Natural killer cell (primary cell): ENCODE data around the gene GALNT17. TPM values are rescaled to one million over a fixed set of nuclear protein-coding genes. Genes with fewer than 3 reads are reported as not detected.
"Not testable (repeated sequence)": the region's sequence is repeated elsewhere in the genome, so short reads cannot be mapped to it uniquely, and the experiment has no call there.

Source experiments
- ATAC-seq, 3 donors: fragments of 150-1000 bp in 2 of 3; fragments of 200-7000 bp in 1 of 3; cut with Tn5 transposase; 1 replicate in 1 of 3; 2 replicates in 2 of 3; pipeline ENCODE4 v1.10.0; 2021; ENCODE audit warnings: mild to moderate bottlenecking in 2 of 3, moderate library complexity in 2 of 3
- DNase-seq, 2 donors: peaks; one replicate each; pipeline versions ENCODE4 v3.0.0 to v3.0.0-alpha.2; 2013 to 2021; ENCODE audit warnings: mixed read lengths in 1 of 2
- H3K27ac ChIP-seq: one replicate; pipeline ENCODE4 v1.5.1; 2013; ENCODE audit warnings: mild to moderate bottlenecking, low read length
- H3K27me3 ChIP-seq: one replicate; pipeline ENCODE4 v1.6.1; 2013; ENCODE audit warnings: low read length; ENCODE audit not compliant: control insufficient read depth, insufficient read depth
- H3K36me3 ChIP-seq: one replicate; pipeline ENCODE4 v1.6.1; 2013; ENCODE audit warnings: low read length; ENCODE audit not compliant: control insufficient read depth, insufficient read depth
- H3K4me1 ChIP-seq: one replicate; pipeline ENCODE4 v1.6.1; 2013; ENCODE audit warnings: low read length; ENCODE audit not compliant: control insufficient read depth, insufficient read depth
- H3K4me3 ChIP-seq: one replicate; pipeline ENCODE4 v1.5.1; 2013; ENCODE audit warnings: low read length
- H3K9me3 ChIP-seq: one replicate; pipeline ENCODE4 v1.6.1; 2013; ENCODE audit warnings: low read length; ENCODE audit not compliant: control insufficient read depth, insufficient read depth
- H3K27ac Mint-ChIP-seq, 2 donors: one replicate each; pipeline ENCODE4 v1.8.0; 2022; ENCODE audit warnings: mild to moderate bottlenecking in 2 of 2, mixed read lengths in 2 of 2, moderate library complexity in 1 of 2
- H3K27me3 Mint-ChIP-seq, 2 donors: one replicate each; pipeline ENCODE4 v1.8.0; 2022; ENCODE audit warnings: low read depth in 2 of 2, mixed read lengths in 2 of 2
- H3K36me3 Mint-ChIP-seq: one replicate; pipeline ENCODE4 v1.8.0; 2022; ENCODE audit warnings: mixed read lengths
- H3K4me1 Mint-ChIP-seq, 2 donors: one replicate each; pipeline ENCODE4 v1.8.0; 2022; ENCODE audit warnings: mixed read lengths in 2 of 2
- H3K4me3 Mint-ChIP-seq: one replicate; pipeline ENCODE4 v1.8.0; 2022; ENCODE audit warnings: mild to moderate bottlenecking, moderate library complexity, mixed read lengths
- H3K9me3 Mint-ChIP-seq, 2 donors: one replicate each; pipeline ENCODE4 v1.8.0; 2022; ENCODE audit warnings: mixed read lengths in 2 of 2
- CTCF ChIP-seq: fragments of 200-600 bp; IDR thresholded peaks from one replicate; pipeline ENCODE4 v1.8.0; 2022; ENCODE audit warnings: antibody characterized with exemption
- WGBS: methylation state at CpG from one replicate; pipeline ENCODE4 v1.1.7; 2013; ENCODE audit warnings: missing lambda C conversion rate; ENCODE audit not compliant: insufficient coverage; 5-methylcytosine and 5-hydroxymethylcytosine counted together
- intact Hi-C: fragments of 100-400 bp; cut with micrococcal nuclease; formaldehyde crosslinking; loops from one replicate; pipeline ENCODE4 v1.14.2; 2022
- total RNA-seq, 4 donors: library from RNA; stranded (reverse); fragments of 120-200 nt in 1 of 4; gene quantifications; one replicate each; pipeline versions ENCODE4 v1.2.3 to v1.2.4, GENCODE V29; 2013 to 2022

GALNT17 gene
- total RNA-seq, 3 donors from 2014 or later (not counting 1 experiment from before 2014, with no cell fraction given), result not detected

- no peaks in the 10 kb centered on the region for H3K27me3 Mint-ChIP-seq
- H3K4me1 Mint-ChIP-seq, result no peaks in the 10 kb centered on the region
- no peak overlapping the region for H3K4me3 ChIP-seq
- no peak overlapping the region for H3K27ac ChIP-seq
- WGBS, result 93% methylated on average over 6 of the region's 6 CpGs
- H3K36me3 Mint-ChIP-seq, result no peaks in the 10 kb centered on the region
- DNase-seq (no peak), ATAC-seq (no peak)
- H3K36me3 ChIP-seq, result no peaks in the 10 kb centered on the region
- no peaks in the 10 kb centered on the region for H3K9me3 ChIP-seq
- TF ChIP-seq CTCF, result no peak
- peaks cover 10 to 20% of the 10 kb centered on the region in 2 donors for H3K9me3 Mint-ChIP-seq
- no peak overlapping the region for H3K4me3 Mint-ChIP-seq
- H3K27me3 ChIP-seq, result no peaks in the 10 kb centered on the region
- no peaks in the 10 kb centered on the region for H3K4me1 ChIP-seq
- intact Hi-C loops, result no loop called here
- H3K27ac Mint-ChIP-seq, result no peak overlapping the region
Measured at GRCh38 chr7:71198391-71198790, 66.4 kb downstream of the GALNT17 start.

DNA sequence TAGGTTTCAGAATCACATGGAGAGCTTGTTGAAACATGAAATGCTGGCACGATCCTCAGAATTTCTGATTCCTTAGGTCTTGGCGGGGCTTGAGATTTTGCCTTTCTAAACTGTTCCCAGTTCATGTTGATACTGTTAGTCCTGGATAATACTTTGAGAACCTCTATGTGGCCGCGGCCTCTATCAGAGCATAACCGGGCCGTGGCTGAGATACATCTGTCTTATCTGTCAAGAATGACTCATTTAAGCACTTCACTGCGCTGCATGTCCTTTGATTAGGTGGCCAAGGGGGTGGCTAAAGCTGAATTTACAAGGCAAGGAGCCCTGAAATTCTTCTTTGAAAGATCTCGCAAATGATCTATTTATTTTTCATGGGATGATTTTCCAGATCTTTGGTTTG lies 66.9 kb downstream of the GALNT17 start:
- Histone ChIP-seq H3K36me3 (no peaks in the 10 kb centered on the region), H3K27ac (no peak overlapping the region), H3K4me1 (no peaks in the 10 kb centered on the region), H3K9me3 (no peaks in the 10 kb centered on the region), H3K27me3 (no peaks in the 10 kb centered on the region), H3K4me3 (no peak overlapping the region)
- no peak for ATAC-seq
- Mint-ChIP-seq H3K9me3 (peaks cover 10 to 19% of the 10 kb centered on the region in 2 donors), H3K27ac (no peak overlapping the region), H3K4me3 (no peak overlapping the region), H3K36me3 (no peaks in the 10 kb centered on the region), H3K4me1 (no peaks in the 10 kb centered on the region), H3K27me3 (no peaks in the 10 kb centered on the region)
- no peak for TF ChIP-seq CTCF
- intact Hi-C loops, result no loop called here
- WGBS, result 95% methylated on average over 8 of the region's 8 CpGs
- no peak for DNase-seq

GRCh38 chr7:71206184-71206583 lies 74.2 kb downstream of the GALNT17 start:
- 72% methylated on average over 3 of the region's 4 CpGs for WGBS
- Mint-ChIP-seq H3K9me3 (peaks cover 4 to 8% of the 10 kb centered on the region in 2 donors), H3K36me3 (no peaks in the 10 kb centered on the region), H3K27me3 (no peaks in the 10 kb centered on the region), H3K4me3 (no peak overlapping the region), H3K27ac (no peak overlapping the region), H3K4me1 (no peaks in the 10 kb centered on the region)
- DNase-seq (no peak), ATAC-seq (no peak)
- H3K4me1 ChIP-seq, result no peaks in the 10 kb centered on the region
- no peak overlapping the region for H3K4me3 ChIP-seq
- intact Hi-C loops, result no loop called here
- no peak overlapping the region for H3K27ac ChIP-seq
- no peak for TF ChIP-seq CTCF
- H3K27me3 ChIP-seq, result no peaks in the 10 kb centered on the region
- H3K36me3 ChIP-seq, result no peaks in the 10 kb centered on the region
- H3K9me3 ChIP-seq, result peaks cover 5% of the 10 kb centered on the region

GRCh38 chr7:71208881-71209280 lies 76.9 kb downstream of the GALNT17 start:
- Histone ChIP-seq H3K27ac (no peak overlapping the region), H3K9me3 (peaks cover 5% of the 10 kb centered on the region), H3K4me3 (no peak overlapping the region), H3K4me1 (no peaks in the 10 kb centered on the region), H3K27me3 (no peaks in the 10 kb centered on the region), H3K36me3 (no peaks in the 10 kb centered on the region)
- H3K4me1 Mint-ChIP-seq, result no peaks in the 10 kb centered on the region
- no peak overlapping the region for H3K27ac Mint-ChIP-seq
- intact Hi-C loops, result no loop called here
- no peak for DNase-seq
- no peak overlapping the region for H3K4me3 Mint-ChIP-seq
- TF ChIP-seq CTCF, result no peak
- H3K9me3 Mint-ChIP-seq, result peaks cover 8 to 12% of the 10 kb centered on the region in 2 donors
- H3K36me3 Mint-ChIP-seq, result no peaks in the 10 kb centered on the region
- WGBS, result 89% methylated on average over 3 of the region's 3 CpGs
- no peak for ATAC-seq
- H3K27me3 Mint-ChIP-seq, result no peaks in the 10 kb centered on the region

DNA sequence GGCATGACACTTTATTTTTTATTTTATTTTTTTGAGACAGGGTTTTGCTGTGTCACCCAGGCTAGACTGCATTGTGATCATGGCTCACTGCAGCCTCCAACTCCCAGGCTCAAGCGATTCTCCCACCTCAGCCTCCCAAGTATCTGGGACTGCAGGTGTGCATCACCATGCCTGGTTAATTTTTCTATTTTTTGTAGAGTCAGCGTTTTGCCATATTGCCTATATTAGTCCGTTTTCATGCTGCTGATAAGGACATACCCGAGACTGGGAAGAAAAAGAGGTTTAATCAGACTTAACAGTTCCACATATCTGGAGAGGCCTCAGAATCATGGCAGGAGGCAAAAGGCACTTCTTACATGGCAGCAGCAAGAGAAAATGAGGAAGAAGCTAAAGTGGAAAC lies 77.5 kb downstream of the GALNT17 start:
- H3K4me1 Mint-ChIP-seq, ATAC-seq, H3K27ac Mint-ChIP-seq, H3K4me1 ChIP-seq, H3K27ac ChIP-seq, H3K4me3 ChIP-seq, H3K9me3 ChIP-seq, H3K36me3 ChIP-seq, intact Hi-C loops, DNase-seq, H3K4me3 Mint-ChIP-seq, H3K36me3 Mint-ChIP-seq, H3K27me3 Mint-ChIP-seq, H3K27me3 ChIP-seq: not testable (repeated sequence)
- 88% methylated on average over 4 of the region's 4 CpGs for WGBS
- H3K9me3 Mint-ChIP-seq, result peaks cover 8 to 11% of the 10 kb centered on the region in 2 donors
